Measurements from ENCODE around the gene UBR4.

- TF ChIP-seq FOXM1 (IDR thresholded peaks at IDR 0.05; ENCODE audit: borderline replicate concordance) (no peak), TARDBP (IDR thresholded peaks at IDR 0.05) (no peak), SUZ12 (IDR thresholded peaks at IDR 0.05) (no peak), LEF1 (IDR thresholded peaks at IDR 0.05; ENCODE audit: borderline replicate concordance) (no peak), ELF4 (IDR thresholded peaks at IDR 0.05) (no peak), FOXK2 (IDR thresholded peaks at IDR 0.05) (no peak), SP1 (IDR thresholded peaks at IDR 0.05) (no peak), BHLHE40 (IDR thresholded peaks at IDR 0.05; ENCODE audit: borderline replicate concordance) (no peak), HDGF (IDR thresholded peaks at IDR 0.05; ENCODE audit: borderline replicate concordance) (no peak), ZNF384 (IDR thresholded peaks at IDR 0.05) (no peak), ARNT (IDR thresholded peaks at IDR 0.05) (no peak), PKNOX1 (IDR thresholded peaks at IDR 0.05) (no peak), L3MBTL2 (conservative IDR thresholded peaks at IDR 0.05) (no peak), FOXA1 (IDR thresholded peaks at IDR 0.05) (no peak)
These were observed 10.0 kb downstream of the UBR4 start for GRCh38 chr1:19199969-19200604.
